GM18498 (cell line): ENCODE results near the gene AADAC.
"Not testable (repeated sequence)": the region's sequence is repeated elsewhere in the genome, so short reads cannot be mapped to it uniquely, and the experiment has no call there.

Experiments used
- ATAC-seq: cut with Tn5 transposase; IDR thresholded peaks from one replicate; pipeline ENCODE4 v1.9.1; 2021; ENCODE audit warnings: mild to moderate bottlenecking, moderate library complexity; ENCODE audit not compliant: unreplicated experiment

The AADAC gene

DNA sequence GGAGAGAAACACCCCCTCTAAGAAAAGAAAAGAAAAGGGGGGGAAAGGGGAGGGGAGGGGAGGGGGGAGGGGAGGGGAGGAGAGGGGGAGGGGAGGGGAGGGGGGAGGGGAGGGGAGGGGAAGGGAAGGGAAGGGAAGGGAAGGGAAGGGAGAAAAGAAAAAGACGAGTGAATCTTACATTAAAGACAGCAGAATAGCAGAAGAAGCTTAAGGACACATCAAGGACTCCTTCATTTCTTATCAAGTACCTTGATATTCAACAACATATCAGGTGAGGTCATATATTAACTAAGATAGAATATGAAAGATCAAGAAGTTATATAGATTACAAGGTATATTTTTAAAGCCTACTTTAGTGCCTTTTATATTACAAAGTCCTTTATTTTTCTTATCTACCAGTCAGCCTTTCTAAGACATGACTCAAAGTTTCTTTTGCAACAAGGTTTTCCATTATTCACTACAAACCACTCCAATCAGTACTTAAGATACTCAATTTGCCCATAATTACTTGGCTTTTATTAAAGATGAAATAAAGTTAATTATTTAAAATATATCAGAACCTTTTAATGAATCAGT lies 17.7 kb upstream of the AADAC start:
- no peak for ATAC-seq

- no peak for ATAC-seq
Observed at GRCh38 chr3:151798466-151798865, 15.4 kb upstream of the AADAC start.

- ATAC-seq, result no peak
Observed at GRCh38 chr3:151800431-151800830, 13.5 kb upstream of the AADAC start.

GRCh38 chr3:151804267-151804666 lies 9.6 kb upstream of the AADAC start:
- no peak for ATAC-seq

DNA sequence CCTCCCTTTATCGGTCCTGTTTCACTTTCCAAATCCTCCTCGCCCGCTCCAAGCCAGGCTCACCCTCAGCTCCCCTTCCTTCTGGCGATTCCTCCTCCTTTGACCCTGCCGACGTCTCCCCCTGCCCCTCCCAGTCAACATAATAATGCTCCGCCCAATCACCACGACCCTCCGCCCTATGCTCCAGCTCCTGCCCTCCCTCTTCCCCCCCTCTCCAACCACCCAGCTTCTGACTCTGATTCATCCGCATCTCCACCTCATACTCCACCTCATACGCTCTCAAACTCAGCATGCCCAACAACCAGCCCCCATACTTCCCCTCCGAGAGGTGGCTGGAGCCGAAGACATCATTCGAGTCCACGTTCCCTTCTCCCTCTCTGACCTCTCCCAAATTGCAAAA lies 7.1 kb upstream of the AADAC start:
- no peak for ATAC-seq

- not testable (repeated sequence) for ATAC-seq
Observed at GRCh38 chr3:151808926-151809325, 5.0 kb upstream of the AADAC start.

DNA sequence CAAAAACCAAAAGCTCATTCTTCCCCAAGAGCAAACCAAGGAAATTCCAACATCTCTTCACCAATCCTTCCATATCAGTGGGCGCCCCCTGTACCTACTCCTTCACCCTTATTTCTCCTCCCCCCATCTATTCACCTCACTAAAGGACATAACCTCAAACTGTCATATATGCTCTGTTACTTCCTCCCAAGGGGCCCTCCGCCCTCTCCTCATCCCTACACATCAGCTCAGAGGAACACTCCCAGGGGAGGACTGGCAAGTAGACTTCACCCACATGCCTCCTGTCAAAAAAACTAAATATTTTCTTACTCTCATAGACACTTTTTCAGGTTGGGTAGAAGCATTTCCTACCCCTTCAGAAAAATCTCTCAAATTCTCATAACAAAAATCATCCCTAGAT lies 2.4 kb upstream of the AADAC start:
- no peak for ATAC-seq

DNA sequence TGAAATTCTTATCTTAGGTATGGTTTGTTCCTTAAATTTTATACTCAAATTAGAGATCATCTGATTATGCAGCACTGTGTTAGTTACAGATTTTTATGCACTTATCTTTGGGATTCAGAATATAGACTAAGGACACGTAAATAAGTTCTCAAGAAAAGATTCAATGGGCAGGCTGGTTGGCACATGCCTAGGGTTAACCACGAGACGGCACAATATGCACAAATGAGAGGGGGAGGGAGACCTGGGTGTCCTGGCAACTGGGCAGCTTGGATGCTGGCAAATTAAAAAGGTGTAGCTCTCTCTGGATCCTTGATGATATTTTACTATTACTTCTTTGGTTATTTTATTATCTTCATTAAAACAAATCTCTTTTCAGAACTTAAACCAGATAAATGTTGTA lies 672 bp downstream of the AADAC start:
- ATAC-seq, result no peak

DNA sequence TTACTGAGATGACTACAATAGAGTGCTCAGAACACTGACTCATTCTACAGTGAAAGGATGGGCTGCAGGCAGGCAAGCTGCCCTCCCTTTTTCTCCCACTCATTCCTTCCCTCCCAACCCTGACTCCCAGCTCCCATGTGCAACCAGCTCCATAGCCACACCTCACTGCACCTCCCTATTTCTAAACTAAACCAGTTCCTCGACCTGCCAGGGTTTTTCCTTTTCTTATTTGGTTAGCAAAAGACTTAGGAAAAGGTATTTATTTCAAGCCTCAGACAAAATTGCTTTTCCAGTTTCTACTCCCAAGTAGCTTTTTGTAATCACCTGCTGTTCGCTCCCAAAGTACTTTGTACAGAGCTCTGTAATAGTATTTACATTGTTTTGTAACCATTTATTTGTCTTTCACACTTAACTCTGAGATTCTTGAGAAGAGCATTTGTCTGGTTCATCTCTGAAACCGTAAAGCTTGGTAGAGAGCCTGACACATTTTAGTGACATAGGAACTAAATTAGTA lies 2.2 kb downstream of the AADAC start:
- ATAC-seq, result no peak

DNA sequence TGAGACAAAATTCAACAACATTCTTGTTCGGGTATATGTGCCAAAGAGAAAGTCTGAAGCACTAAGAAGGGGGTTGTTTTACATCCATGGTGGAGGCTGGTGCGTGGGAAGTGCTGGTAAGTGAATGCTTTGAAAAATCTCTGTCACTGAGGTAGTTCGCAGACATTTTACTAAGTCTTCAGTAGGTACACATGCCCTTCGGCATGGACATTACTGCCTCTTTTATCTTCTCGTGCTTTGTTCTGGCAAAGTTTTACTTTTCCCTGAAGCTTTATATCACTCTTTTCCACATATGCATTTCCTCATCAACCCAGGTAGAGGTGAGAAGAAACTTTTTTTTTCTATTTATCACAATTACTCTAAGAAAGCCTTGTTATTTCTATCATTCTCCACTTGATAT lies 3.6 kb downstream of the AADAC start:
- no peak for ATAC-seq

- ATAC-seq, result no peak
Observed at GRCh38 chr3:151818361-151818760, 4.4 kb downstream of the AADAC start.

GRCh38 chr3:151819910-151820309 lies 6.0 kb downstream of the AADAC start:
- no peak for ATAC-seq

DNA sequence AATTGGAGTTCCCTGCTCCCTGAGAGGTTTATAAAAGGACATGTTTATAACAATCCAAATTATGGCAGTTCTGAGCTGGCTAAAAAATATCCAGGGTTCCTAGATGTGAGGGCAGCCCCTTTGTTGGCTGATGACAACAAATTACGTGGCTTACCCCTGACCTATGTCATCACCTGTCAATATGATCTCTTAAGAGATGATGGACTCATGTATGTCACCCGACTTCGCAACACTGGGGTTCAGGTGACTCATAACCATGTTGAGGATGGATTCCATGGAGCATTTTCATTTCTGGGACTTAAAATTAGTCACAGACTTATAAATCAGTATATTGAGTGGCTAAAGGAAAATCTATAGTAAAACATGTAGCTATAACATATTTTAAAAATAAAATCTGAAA lies 13.9 kb downstream of the AADAC start:
- ATAC-seq, result no peak

DNA sequence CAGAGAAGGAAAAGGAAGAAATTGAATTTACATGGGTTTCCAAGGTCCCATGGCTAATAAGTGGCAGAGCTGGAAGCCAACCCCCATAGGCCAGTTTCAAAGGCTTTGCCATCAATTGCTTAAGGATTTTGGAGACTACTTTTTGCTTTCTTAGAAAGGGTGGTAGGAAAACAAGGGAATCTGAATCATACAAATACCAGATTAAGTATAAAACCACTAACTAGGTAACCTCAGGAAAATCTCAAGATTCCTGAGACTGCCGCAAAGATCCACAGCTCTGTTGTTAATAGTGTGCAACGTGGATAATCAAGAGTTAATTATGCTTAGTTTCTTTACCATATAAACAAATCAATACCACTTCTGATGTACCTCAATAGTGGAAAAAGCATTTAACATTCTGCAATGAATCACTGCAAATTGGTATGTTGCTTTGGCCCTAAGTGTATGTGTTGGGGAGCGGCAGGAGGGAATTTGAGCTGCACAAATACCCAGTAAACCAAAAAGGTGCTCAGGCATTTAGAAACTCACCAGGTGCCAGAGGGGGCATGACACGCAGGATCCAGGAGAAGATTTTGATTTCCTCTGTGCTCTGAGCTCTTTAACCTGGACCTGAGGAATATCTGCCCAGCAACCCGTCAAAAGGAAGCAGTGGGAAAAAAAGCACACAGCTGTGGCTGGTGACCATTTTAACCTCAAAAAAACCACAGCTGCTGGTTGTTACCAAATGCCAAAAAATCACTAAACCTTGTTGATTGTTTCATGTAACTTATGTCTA lies 22.0 kb downstream of the AADAC start:
- no peak for ATAC-seq

- no peak for ATAC-seq
Observed at GRCh38 chr3:151837057-151837456, 23.1 kb downstream of the AADAC start.

DNA sequence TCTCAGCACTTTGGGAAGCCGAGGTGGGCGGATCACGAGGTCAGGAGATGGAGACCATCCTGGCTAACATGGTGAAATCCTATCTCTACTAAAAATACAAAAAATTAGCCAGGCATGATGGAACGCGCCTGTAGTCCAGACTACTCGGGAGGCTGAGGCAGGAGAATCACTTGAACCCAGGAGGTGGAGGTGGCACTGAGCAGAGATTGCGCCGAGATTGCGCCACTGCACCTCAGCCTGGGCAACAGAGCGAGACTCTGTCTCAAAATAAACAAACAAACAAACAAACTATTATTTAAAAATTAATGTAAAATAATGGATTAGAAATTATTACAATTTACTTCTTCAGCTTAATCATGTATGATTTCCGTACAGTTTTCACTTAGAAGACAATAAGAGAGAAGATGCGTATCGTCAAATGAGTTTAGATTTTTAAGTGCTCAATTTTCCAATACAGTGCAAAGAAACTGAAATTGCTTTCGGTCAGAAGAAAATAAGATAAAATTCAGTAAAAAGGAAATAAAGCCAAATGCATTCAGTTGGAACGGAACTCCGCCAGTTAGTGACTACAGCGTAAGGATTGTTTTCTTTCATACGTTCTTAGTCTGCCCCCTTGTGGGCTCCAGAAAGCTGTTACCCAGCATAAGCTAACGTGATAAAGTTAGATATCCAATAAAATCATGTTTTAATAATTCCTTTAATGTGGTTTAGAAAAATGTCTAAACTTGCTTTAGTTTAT lies 24.8 kb downstream of the AADAC start:
- peak; percentile 80 for ATAC-seq

- no peak for ATAC-seq
Observed at GRCh38 chr3:151839313-151839631, 25.4 kb downstream of the AADAC start.

DNA sequence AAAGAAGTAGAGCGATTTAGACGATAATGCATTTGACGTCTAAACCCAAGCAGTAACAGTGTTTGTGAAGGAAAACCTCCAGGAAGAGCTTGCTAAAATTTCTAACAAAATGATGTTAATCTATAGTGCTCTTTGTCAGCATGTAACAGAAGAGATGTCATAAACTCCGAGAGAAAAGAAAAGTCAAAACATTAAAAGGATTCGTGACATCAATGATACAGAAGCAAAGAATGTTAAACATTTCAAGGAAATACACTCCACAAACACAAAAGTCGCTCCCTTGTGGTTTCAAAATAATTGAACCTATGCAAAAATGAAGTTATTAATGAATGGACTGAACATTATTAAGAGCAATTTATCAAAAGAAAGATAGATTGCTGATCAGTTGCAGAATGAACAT lies 27.9 kb downstream of the AADAC start:
- no peak for ATAC-seq

DNA sequence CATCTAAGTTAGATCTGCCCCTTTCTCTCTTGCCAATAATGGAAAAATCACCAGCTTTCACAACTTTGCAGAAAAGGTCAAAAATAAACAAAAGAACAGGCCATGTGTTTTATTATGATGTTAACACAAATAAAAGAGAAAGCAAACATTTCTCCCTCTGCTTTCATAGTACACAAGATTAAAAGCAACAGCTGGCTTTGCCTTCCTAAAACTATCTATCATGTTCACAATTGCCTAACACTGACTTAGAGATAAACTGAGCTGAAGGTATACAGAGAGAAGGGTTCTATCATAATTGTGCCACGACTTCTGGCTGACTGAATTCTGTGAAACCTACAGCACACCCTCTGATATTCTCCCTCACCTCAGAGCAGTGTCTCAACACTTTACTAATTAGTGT lies 29.4 kb downstream of the AADAC start:
- no peak for ATAC-seq

DNA sequence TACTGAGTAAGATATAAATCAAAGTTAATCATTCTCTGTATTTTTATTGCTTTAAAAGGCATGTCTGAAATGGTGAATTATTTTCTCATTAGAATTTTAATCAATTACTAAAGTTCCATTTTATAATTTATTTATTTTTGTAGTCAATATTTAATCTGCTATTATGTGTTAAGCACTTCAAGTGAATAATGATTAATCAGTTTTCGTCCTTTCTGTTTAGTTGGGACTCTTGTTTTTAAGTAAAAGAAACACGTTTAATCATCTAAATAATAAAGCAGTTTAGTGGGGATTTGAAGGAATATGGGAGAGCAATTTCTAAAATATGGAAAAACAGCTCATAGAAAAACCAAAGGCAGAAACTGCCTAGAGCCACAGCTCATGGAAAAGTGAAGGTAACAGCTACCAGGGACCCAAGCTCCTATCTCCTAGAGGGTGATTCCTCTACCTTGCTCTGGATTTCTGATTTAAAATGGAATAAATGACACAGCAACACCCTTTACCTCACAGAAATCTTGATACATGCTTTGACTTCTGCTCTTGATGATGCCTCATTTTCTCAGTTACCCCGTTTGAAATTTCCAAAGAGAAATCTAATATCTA lies 31.5 kb downstream of the AADAC start:
- no peak for ATAC-seq

GRCh38 chr3:151850065-151850464 lies 36.1 kb downstream of the AADAC start:
- not testable (repeated sequence) for ATAC-seq
